ENCODE data around the gene SPPL3. TPM values are rescaled to one million over a fixed set of nuclear protein-coding genes. Genes with fewer than 3 reads are reported as not detected.
A peak's percentile ranks its signal among the peaks of the same experiment; 100 is the strongest.

Gene SPPL3
- total RNA-seq, 4 donors from 2014 or later, result 30.3 to 47.1 (median 34.2) TPM

- intact Hi-C loops (cut with DNase I), result no loop called here
- no peak for TF ChIP-seq POLR2A (IDR thresholded peaks at IDR 0.05)
- TF ChIP-seq CTCF (IDR thresholded peaks at IDR 0.05), result no peak
- 84 to 86% methylated on average over 7 of the region's 7 CpGs for WGBS, 2 donors
These were observed 8.6 kb downstream of the SPPL3 start for GRCh38 chr12:120895532-120895931.

GRCh38 chr12:120892265-120892664 is 11.9 kb downstream of the SPPL3 start:
- no peak for DNase-seq
- no peaks in the 10 kb centered on the region for H3K9me3 ChIP-seq
- no peak overlapping the region for H3K27ac ChIP-seq
- intact Hi-C loops (cut with DNase I), result no loop called here
- no peak overlapping the region for H3K4me3 ChIP-seq
- WGBS, 2 donors, result 42 to 67% methylated on average over 4 to 5 of the region's 5 CpGs
- H3K4me1 ChIP-seq, result peaks cover 0 to 76% (median 11%) of the 10 kb centered on the region in 3 donors
- no peaks in the 10 kb centered on the region for H3K27me3 ChIP-seq
- TF ChIP-seq CTCF (IDR thresholded peaks at IDR 0.05) (no peak), POLR2A (IDR thresholded peaks at IDR 0.05) (no peak)
- peaks cover 0 to 26% (median 0%) of the 10 kb centered on the region in 3 donors for H3K36me3 ChIP-seq

More at GRCh38 chr12:120895532-120895931, 8.6 kb downstream of the SPPL3 start:
- Histone ChIP-seq H3K36me3 (peaks cover 0 to 47% (median 0%) of the 10 kb centered on the region in 3 donors), H3K4me3 (no peak overlapping the region), H3K4me1 (peaks cover 0 to 86% (median 3%) of the 10 kb centered on the region in 3 donors), H3K27ac (no peak overlapping the region), H3K9me3 (no peaks in the 10 kb centered on the region), H3K27me3 (no peaks in the 10 kb centered on the region)
- no peak for DNase-seq

DNA sequence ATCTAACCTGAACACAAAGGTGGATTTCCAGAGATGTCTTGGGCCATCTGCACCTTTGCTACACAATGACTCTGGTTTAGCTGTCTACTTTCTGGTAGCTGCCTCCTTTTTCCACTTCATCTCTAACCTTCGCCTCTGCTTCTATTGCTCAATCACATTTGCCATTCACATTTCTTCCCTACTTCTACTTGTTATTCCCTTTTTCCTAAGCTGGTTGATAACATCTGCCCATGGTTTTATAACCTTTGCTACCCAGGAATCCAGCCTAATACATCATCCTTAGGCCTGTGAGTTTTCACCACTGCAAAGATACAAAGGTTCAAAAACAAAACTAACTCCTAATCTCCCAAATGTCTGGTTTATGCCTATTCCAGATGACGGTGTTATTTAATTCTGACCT is 13.2 kb downstream of the SPPL3 start:
- intact Hi-C loops (cut with DNase I), result no loop called here
- Histone ChIP-seq H3K36me3 (peaks cover 0 to 26% (median 0%) of the 10 kb centered on the region in 3 donors), H3K4me3 (no peak overlapping the region), H3K27ac (no peak overlapping the region), H3K27me3 (no peaks in the 10 kb centered on the region), H3K4me1 (peaks cover 0 to 75% (median 12%) of the 10 kb centered on the region in 3 donors), H3K9me3 (no peaks in the 10 kb centered on the region)
- no peak for DNase-seq
- WGBS, 2 donors, result 63 to 71% methylated on average over 2 of the region's 2 CpGs
- TF ChIP-seq CTCF (IDR thresholded peaks at IDR 0.05) (no peak), POLR2A (IDR thresholded peaks at IDR 0.05) (no peak)

- H3K9me3 ChIP-seq, result no peaks in the 10 kb centered on the region
- WGBS, 2 donors, result 47 to 52% methylated on average over 5 of the region's 5 CpGs
- peak overlapping the region in 1 of 4 donors; percentile 25 for H3K27ac ChIP-seq
- no peaks in the 10 kb centered on the region for H3K27me3 ChIP-seq
- H3K4me1 ChIP-seq, result peaks cover 0 to 64% (median 12%) of the 10 kb centered on the region in 3 donors
- peaks cover 0 to 7% (median 0%) of the 10 kb centered on the region in 3 donors for H3K36me3 ChIP-seq
- intact Hi-C loops (cut with DNase I), result no loop called here
- DNase-seq, result no peak
- TF ChIP-seq POLR2A (IDR thresholded peaks at IDR 0.05), result no peak
- H3K4me3 ChIP-seq, result no peak overlapping the region
These were observed 16.7 kb downstream of the SPPL3 start for GRCh38 chr12:120887253-120888043.

- TF ChIP-seq CTCF (IDR thresholded peaks at IDR 0.05), result no peak
- no peak for TF ChIP-seq POLR2A (IDR thresholded peaks at IDR 0.05)
- Histone ChIP-seq H3K9me3 (no peaks in the 10 kb centered on the region), H3K4me1 (peaks cover 0 to 56% (median 9%) of the 10 kb centered on the region in 3 donors), H3K27me3 (no peaks in the 10 kb centered on the region), H3K27ac (peak overlapping the region in 1 of 4 donors; percentile 8), H3K36me3 (no peaks in the 10 kb centered on the region), H3K4me3 (no peak overlapping the region)
- intact Hi-C loops (cut with DNase I), result no loop called here
- DNase-seq, result no peak
- 69 to 82% methylated on average over 4 of the region's 4 CpGs for WGBS, 2 donors
These were observed 17.7 kb downstream of the SPPL3 start for GRCh38 chr12:120886199-120887018.

All from esophagus squamous epithelium (tissue), 5 donors.